SIG-M5 treated with dmso at 0.1 percent for 504 hours (cell line): Measurements from ENCODE around the gene ASCC2.
A peak's percentile ranks its signal among the peaks of the same experiment; 100 is the strongest.
"Not testable (repeated sequence)": the region's sequence is repeated elsewhere in the genome, so short reads cannot be mapped to it uniquely, and the experiment has no call there.

Experiments used
- DNase-seq: peaks from one replicate; lab custom pipeline; 2025; ENCODE audit not compliant: unreplicated experiment; lab: John Stamatoyannopoulos, UW

The ASCC2 gene

GRCh38 chr22:29856496-29856895 is 18.4 kb upstream of the ASCC2 start:
- DNase-seq = no peak

GRCh38 chr22:29855611-29856181 is 17.6 kb upstream of the ASCC2 start:
- no peak for DNase-seq

GRCh38 chr22:29854432-29854831 is 16.4 kb upstream of the ASCC2 start:
- no peak for DNase-seq

- DNase-seq = no peak
These were observed 10.0 kb upstream of the ASCC2 start for GRCh38 chr22:29848111-29848510.

- no peak for DNase-seq
These were observed 8.2 kb upstream of the ASCC2 start for GRCh38 chr22:29846290-29846689.

GRCh38 chr22:29842740-29843139 is 4.7 kb upstream of the ASCC2 start:
- DNase-seq = no peak

- DNase-seq = no peak
These were observed 4.1 kb upstream of the ASCC2 start for GRCh38 chr22:29842172-29842571.

GRCh38 chr22:29840498-29840897 is 2.4 kb upstream of the ASCC2 start:
- no peak for DNase-seq

GRCh38 chr22:29839039-29839438 is 965 bp upstream of the ASCC2 start:
- no peak for DNase-seq

- no peak for DNase-seq
These were observed 504 bp upstream of the ASCC2 start for GRCh38 chr22:29838599-29838956.

GRCh38 chr22:29836791-29837370 is 1.2 kb downstream of the ASCC2 start:
- not testable (repeated sequence) for DNase-seq

GRCh38 chr22:29834046-29834445 is 4.0 kb downstream of the ASCC2 start:
- DNase-seq = no peak

- no peak for DNase-seq
These were observed 4.6 kb downstream of the ASCC2 start for GRCh38 chr22:29833392-29833965.

- DNase-seq = no peak
These were observed 6.1 kb downstream of the ASCC2 start for GRCh38 chr22:29831958-29832357.

- no peak for DNase-seq
These were observed 6.7 kb downstream of the ASCC2 start for GRCh38 chr22:29831186-29831921.

- no peak for DNase-seq
These were observed 7.5 kb downstream of the ASCC2 start for GRCh38 chr22:29830585-29830984.

- DNase-seq = not testable (repeated sequence)
These were observed 10.3 kb downstream of the ASCC2 start for GRCh38 chr22:29827726-29828125.

- DNase-seq = no peak
These were observed 11.0 kb downstream of the ASCC2 start for GRCh38 chr22:29827091-29827490.

GRCh38 chr22:29825578-29825977 is 12.5 kb downstream of the ASCC2 start:
- no peak for DNase-seq

GRCh38 chr22:29824677-29825076 is 13.4 kb downstream of the ASCC2 start:
- DNase-seq = no peak

GRCh38 chr22:29821291-29822016 is 16.6 kb downstream of the ASCC2 start:
- DNase-seq = peak; percentile 98

- no peak for DNase-seq
These were observed 17.1 kb downstream of the ASCC2 start for GRCh38 chr22:29820961-29821290.
